ENCODE data around the gene FUOM. TPM values are rescaled to one million over a fixed set of nuclear protein-coding genes. Genes with fewer than 3 reads are reported as not detected.

The FUOM gene
- total RNA-seq, 1 experiment from 2014 or later, result 31.3 TPM

- Mint-ChIP-seq H3K4me3 (no peak overlapping the region), H3K27ac (no peak overlapping the region), H3K9me3 (peaks cover 6% of the 10 kb centered on the region), H3K36me3 (no peaks in the 10 kb centered on the region), H3K4me1 (peaks cover 5% of the 10 kb centered on the region), H3K27me3 (ENCODE audit: low read depth) (peaks cover 55% of the 10 kb centered on the region)
- no peak for DNase-seq (ENCODE audit: low spot score)
- no peak for ATAC-seq
- TF ChIP-seq ZNF317 (CRISPR knock-in tag; IDR thresholded peaks at IDR 0.05; ENCODE audit: borderline replicate concordance, low read depth) (no peak), NFATC4 (CRISPR knock-in tag; IDR thresholded peaks at IDR 0.05) (no peak), CREM (CRISPR knock-in tag; IDR thresholded peaks at IDR 0.05) (no peak), ELF4 (CRISPR knock-in tag; IDR thresholded peaks at IDR 0.05; ENCODE audit: low read depth) (no peak), HMGXB4 (CRISPR knock-in tag; IDR thresholded peaks at IDR 0.05) (no peak), NFE2L1 (CRISPR knock-in tag; IDR thresholded peaks at IDR 0.05) (no peak), USF2 (CRISPR knock-in tag; IDR thresholded peaks at IDR 0.05) (no peak), JAZF1 (CRISPR knock-in tag; IDR thresholded peaks at IDR 0.05) (no peak), FOXP1 (CRISPR knock-in tag; IDR thresholded peaks at IDR 0.05; ENCODE audit: borderline replicate concordance) (no peak), NR3C1 (CRISPR knock-in tag; conservative IDR thresholded peaks at IDR 0.05; ENCODE audit: low read depth) (no peak), SOX15 (CRISPR knock-in tag; IDR thresholded peaks at IDR 0.05) (no peak), FOXP4 (CRISPR knock-in tag; IDR thresholded peaks at IDR 0.05) (no peak), PRRX2 (CRISPR knock-in tag; IDR thresholded peaks at IDR 0.05) (no peak), ATF6 (CRISPR knock-in tag; IDR thresholded peaks at IDR 0.05) (no peak), RELA (CRISPR knock-in tag; IDR thresholded peaks at IDR 0.05; ENCODE audit: borderline replicate concordance) (no peak), IRF1 (CRISPR knock-in tag; IDR thresholded peaks at IDR 0.05) (no peak), ETV6 (CRISPR knock-in tag; IDR thresholded peaks at IDR 0.05) (no peak), ZNF232 (CRISPR knock-in tag; IDR thresholded peaks at IDR 0.05) (no peak), ATF2 (CRISPR knock-in tag; IDR thresholded peaks at IDR 0.05; ENCODE audit: borderline replicate concordance, low read depth) (no peak)
- POLR2A ChIA-PET, result no interaction called here
- CTCF ChIA-PET, result no interaction called here
Measured at GRCh38 chr10:133332936-133333699, 24.7 kb downstream of the FUOM start.

Measured in WTC11 (cell line).